Ovary (tissue), 3 donors: Measurements from ENCODE around the gene OR2W1.

Experiments
- EP300 ChIP-seq: sonication (generic); formaldehyde crosslinking; IDR thresholded peaks from one replicate; pipeline ENCODE4 v1.6.1; 2017; ENCODE audit warnings: antibody characterized with exemption
- POLR2A ChIP-seq: fragments of 450-650 bp; IDR thresholded peaks from one replicate; pipeline ENCODE4 v1.6.1; 2017; ENCODE audit warnings: antibody characterized with exemption, mild to moderate bottlenecking, moderate library complexity
- TF ChIP-seq, protein P1 (sequence below), 3 donors: fragments of 450-650 bp in 2 of 3; fragments of 200-600 bp in 1 of 3; IDR thresholded peaks; one replicate each; pipeline versions ENCODE4 v1.5.1 to v1.8.0; 2016 to 2022; ENCODE audit warnings: antibody characterized with exemption in 3 of 3, mild to moderate bottlenecking in 1 of 3
- donor health status: DM: no; HTN: no; CAD: no.

GRCh38 chr6:29071831-29072723 is 27.1 kb upstream of the OR2W1 start:
- TF ChIP-seq, protein P1, sequence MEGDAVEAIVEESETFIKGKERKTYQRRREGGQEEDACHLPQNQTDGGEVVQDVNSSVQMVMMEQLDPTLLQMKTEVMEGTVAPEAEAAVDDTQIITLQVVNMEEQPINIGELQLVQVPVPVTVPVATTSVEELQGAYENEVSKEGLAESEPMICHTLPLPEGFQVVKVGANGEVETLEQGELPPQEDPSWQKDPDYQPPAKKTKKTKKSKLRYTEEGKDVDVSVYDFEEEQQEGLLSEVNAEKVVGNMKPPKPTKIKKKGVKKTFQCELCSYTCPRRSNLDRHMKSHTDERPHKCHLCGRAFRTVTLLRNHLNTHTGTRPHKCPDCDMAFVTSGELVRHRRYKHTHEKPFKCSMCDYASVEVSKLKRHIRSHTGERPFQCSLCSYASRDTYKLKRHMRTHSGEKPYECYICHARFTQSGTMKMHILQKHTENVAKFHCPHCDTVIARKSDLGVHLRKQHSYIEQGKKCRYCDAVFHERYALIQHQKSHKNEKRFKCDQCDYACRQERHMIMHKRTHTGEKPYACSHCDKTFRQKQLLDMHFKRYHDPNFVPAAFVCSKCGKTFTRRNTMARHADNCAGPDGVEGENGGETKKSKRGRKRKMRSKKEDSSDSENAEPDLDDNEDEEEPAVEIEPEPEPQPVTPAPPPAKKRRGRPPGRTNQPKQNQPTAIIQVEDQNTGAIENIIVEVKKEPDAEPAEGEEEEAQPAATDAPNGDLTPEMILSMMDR (IDR thresholded peaks at IDR 0.05) = no peak
- TF ChIP-seq POLR2A (no peak), EP300 (no peak)
